CD8-positive, alpha-beta memory T cell (primary cell): ENCODE measurements around the gene PODXL. TPM values are rescaled to one million over a fixed set of nuclear protein-coding genes. Genes with fewer than 3 reads are reported as not detected.

Source experiments
- CTCF ChIA-PET: fragments of 350-600 bp; sonication (Branson Sonifier 250); formaldehyde crosslinking; loops from one replicate; lab custom pipeline; 2021; ENCODE audit warnings: antibody characterized with exemption; lab: Charles Lee
- POLR2A ChIA-PET: fragments of 350-600 bp; sonication (Branson Sonifier 250); formaldehyde crosslinking; loops from one replicate; lab custom pipeline; 2021; ENCODE audit warnings: antibody characterized with exemption; lab: Charles Lee
- DNase-seq, 5 donors: peaks; one replicate each; pipeline versions ENCODE4 v3.0.0 to v3.0.0-alpha.2; 2020 to 2022; ENCODE audit warnings: mixed read lengths in 1 of 5
- H3K27ac ChIP-seq: one replicate; pipeline ENCODE4 v1.7.0; 2013; ENCODE audit warnings: low read depth, mild to moderate bottlenecking, low read length, moderate library complexity
- H3K27me3 ChIP-seq: 2 replicates; pipeline ENCODE4 v1.7.0; 2013; ENCODE audit warnings: low read length, mild to moderate bottlenecking; ENCODE audit not compliant: insufficient read depth, poor library complexity, severe bottlenecking
- H3K36me3 ChIP-seq: 2 replicates; pipeline ENCODE4 v1.7.0; 2013; ENCODE audit warnings: mild to moderate bottlenecking, low read length, moderate library complexity; ENCODE audit not compliant: insufficient read depth
- H3K4me1 ChIP-seq: 2 replicates; pipeline ENCODE4 v1.7.0; 2013; ENCODE audit warnings: mild to moderate bottlenecking, low read length, moderate library complexity; ENCODE audit not compliant: insufficient read depth
- H3K4me3 ChIP-seq: 2 replicates; pipeline ENCODE4 v1.7.0; 2013; ENCODE audit warnings: mild to moderate bottlenecking, low read length
- H3K9me3 ChIP-seq: 2 replicates; pipeline ENCODE4 v1.7.0; 2013; ENCODE audit warnings: mild to moderate bottlenecking, low read length
- H3K27ac Mint-ChIP-seq, 8 donors: one replicate each; pipeline ENCODE4 v1.8.0; 2020 to 2021; ENCODE audit warnings: mixed read lengths in 8 of 8, mild to moderate bottlenecking in 6 of 8, inconsistent platforms in 3 of 8, moderate library complexity in 3 of 8
- H3K27me3 Mint-ChIP-seq, 2 donors: one replicate each; pipeline ENCODE4 v1.8.0; 2020 to 2021; ENCODE audit warnings: mixed read lengths in 2 of 2, mild to moderate bottlenecking in 1 of 2, moderate library complexity in 1 of 2
- H3K36me3 Mint-ChIP-seq, 3 donors: one replicate each; pipeline ENCODE4 v1.8.0; 2020 to 2021; ENCODE audit warnings: mixed read lengths in 3 of 3, inconsistent platforms in 1 of 3, mild to moderate bottlenecking in 1 of 3
- H3K4me1 Mint-ChIP-seq, 3 donors: one replicate each; pipeline ENCODE4 v1.8.0; 2020 to 2021; ENCODE audit warnings: mixed read lengths in 3 of 3, inconsistent platforms in 1 of 3, mild to moderate bottlenecking in 1 of 3
- H3K4me3 Mint-ChIP-seq, 7 donors: one replicate each; pipeline ENCODE4 v1.8.0; 2020 to 2021; ENCODE audit warnings: mixed read lengths in 7 of 7, mild to moderate bottlenecking in 6 of 7, moderate library complexity in 4 of 7, inconsistent platforms in 2 of 7
- H3K9me3 Mint-ChIP-seq, 5 donors: one replicate each; pipeline ENCODE4 v1.8.0; 2020 to 2022; ENCODE audit warnings: mixed read lengths in 5 of 5, mild to moderate bottlenecking in 3 of 5, moderate library complexity in 2 of 5, inconsistent platforms in 1 of 5
- polyA plus RNA-seq: library from polyadenylated mRNA; unstranded; fragments of 300-500 nt; fragmentation: Illumina TruSeq; gene quantifications from one replicate; pipeline ENCODE4 v1.2.3, GENCODE V29; 2021
- total RNA-seq, 2 experiments: library from RNA; stranded (reverse); gene quantifications; one replicate each; pipeline ENCODE4 v1.2.3, GENCODE V29; 2021

Gene PODXL
- total and polyA plus RNA-seq, 3 experiments from 2014 or later: 0.62 to 1.2 (median 1.2) TPM

DNA sequence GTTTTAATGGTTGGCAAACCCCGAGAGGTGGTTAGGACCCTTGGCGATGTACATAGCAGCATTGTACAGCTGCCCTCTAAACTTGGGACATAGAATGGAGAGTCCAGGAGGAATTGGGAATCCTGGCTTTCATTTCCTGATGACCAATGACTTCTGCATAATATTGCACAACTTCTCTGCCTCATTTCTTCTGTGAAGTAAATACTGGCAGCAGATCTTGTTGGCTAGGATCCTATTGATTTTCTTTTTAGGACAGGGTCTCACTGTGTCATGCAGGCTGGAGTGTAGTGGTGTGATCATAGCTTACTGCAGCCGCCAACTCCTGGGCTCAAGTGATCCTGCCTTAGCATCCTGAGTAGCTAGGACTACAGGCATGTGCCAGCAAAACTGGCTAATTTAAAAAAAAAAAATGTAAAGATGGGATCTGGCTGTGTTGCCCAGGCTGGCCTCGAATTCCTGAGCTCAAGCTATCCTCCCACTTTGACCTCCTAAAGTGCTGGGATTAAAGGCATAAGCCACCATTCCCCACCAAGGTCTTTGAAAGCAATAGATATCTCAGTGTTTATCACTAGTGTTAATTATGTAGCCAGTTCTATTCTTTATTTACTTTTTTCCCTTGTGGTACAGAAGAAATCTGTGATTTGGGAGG is 58.1 kb downstream of the PODXL start:
- Histone ChIP-seq H3K4me3 (no peak overlapping the region), H3K27me3 (no peaks in the 10 kb centered on the region), H3K27ac (no peak overlapping the region), H3K36me3 (no peaks in the 10 kb centered on the region), H3K9me3 (no peaks in the 10 kb centered on the region), H3K4me1 (peaks cover 20% of the 10 kb centered on the region)
- no peak for DNase-seq
- Mint-ChIP-seq H3K9me3 (no peaks in the 10 kb centered on the region), H3K4me3 (no peak overlapping the region), H3K27ac (no peak overlapping the region), H3K27me3 (no peaks in the 10 kb centered on the region), H3K4me1 (peaks cover 22 to 32% (median 26%) of the 10 kb centered on the region in 3 donors), H3K36me3 (peaks cover 0 to 34% (median 13%) of the 10 kb centered on the region in 3 donors)
- CTCF ChIA-PET: interaction anchor here (1.6 kb wide), 1 partner anchor 9 kb away, joined by 8 read pairs; no protein-coding TSS in a partner anchor
- POLR2A ChIA-PET: no interaction called here

DNA sequence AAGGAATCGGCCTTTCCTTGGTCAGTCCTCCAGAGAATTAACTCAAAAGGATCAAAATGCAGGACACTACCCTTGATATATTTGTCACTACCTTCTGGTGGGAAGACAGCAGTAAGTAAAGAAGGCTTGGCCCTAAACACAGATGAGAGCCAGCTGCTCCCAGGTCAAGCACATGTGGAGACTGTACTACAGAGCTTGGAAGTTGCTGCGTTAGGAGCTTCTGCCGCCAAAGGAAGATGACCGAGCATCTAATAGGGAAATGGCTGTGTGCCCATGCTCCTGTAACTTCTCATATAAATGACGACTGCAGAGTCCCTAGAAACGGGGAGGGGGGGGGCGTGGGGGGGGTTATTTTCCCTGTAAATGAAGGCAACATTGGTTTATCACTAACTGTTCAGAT is 59.0 kb downstream of the PODXL start:
- CTCF ChIA-PET: no interaction called here
- peak overlapping the region in 2 of 8 donors; percentile 19 to 27 for H3K27ac Mint-ChIP-seq

DNA sequence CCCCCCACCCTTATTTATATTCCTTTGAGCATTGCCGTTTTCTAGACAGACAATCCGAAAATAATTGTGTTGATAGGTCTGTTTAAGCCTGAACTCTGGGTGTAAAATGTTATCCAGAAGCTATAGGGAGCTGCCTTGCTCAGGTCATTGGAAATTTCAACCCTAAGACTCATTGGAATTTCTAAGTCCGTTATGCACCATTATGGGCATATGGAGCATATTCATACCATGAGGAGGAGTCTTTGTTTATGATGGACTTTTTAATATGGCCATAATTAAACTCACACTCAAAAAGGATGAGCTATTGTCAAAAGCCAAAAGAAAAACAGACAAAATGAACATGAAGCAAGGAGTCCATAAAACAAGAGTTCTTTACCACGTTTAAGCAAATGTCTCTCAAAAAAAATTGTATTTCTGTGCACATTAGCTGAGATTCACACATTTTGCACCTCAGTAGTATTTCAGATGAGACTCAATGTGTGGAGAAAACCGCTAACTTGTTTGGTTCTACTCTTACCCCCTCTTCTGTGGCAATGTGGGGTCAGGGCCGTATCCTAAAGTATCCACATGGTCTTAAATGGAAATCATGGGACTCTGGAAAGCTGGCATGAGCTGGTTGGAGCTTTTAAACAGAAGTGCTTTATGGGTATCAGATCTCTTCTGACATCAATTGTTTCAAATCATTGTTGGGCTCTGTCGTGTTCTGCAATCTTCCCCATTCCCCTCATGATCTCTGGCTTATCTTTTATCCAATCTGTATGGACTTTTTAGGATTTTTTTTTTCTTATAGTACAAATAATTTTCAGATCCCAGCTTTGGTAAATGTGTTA is 60.5 kb downstream of the PODXL start:
- H3K4me3 Mint-ChIP-seq: no peak overlapping the region
- POLR2A ChIA-PET: no interaction called here
- H3K27me3 ChIP-seq: no peaks in the 10 kb centered on the region
- H3K27me3 Mint-ChIP-seq: no peaks in the 10 kb centered on the region
- H3K27ac Mint-ChIP-seq: peak overlapping the region in 1 of 8 donors; percentile 69
- H3K9me3 ChIP-seq: no peaks in the 10 kb centered on the region
- peaks cover 0 to 39% (median 15%) of the 10 kb centered on the region in 3 donors for H3K36me3 Mint-ChIP-seq
- CTCF ChIA-PET: no interaction called here
- H3K4me1 ChIP-seq: peaks cover 6% of the 10 kb centered on the region
- DNase-seq: no peak
- H3K4me1 Mint-ChIP-seq: peaks cover 3 to 7% (median 7%) of the 10 kb centered on the region in 3 donors
- H3K4me3 ChIP-seq: no peak overlapping the region
- H3K27ac ChIP-seq: no peak overlapping the region
- H3K36me3 ChIP-seq: no peaks in the 10 kb centered on the region
- no peaks in the 10 kb centered on the region for H3K9me3 Mint-ChIP-seq

More for the DNA sequence above, 59.0 kb downstream of the PODXL start:
- no peak overlapping the region for H3K27ac ChIP-seq
- no peaks in the 10 kb centered on the region for H3K9me3 ChIP-seq
- POLR2A ChIA-PET: no interaction called here
- Mint-ChIP-seq H3K27me3 (no peaks in the 10 kb centered on the region), H3K4me1 (peaks cover 18 to 23% (median 22%) of the 10 kb centered on the region in 3 donors), H3K4me3 (no peak overlapping the region), H3K36me3 (peaks cover 0 to 37% (median 13%) of the 10 kb centered on the region in 3 donors), H3K9me3 (no peaks in the 10 kb centered on the region)
- H3K36me3 ChIP-seq: no peaks in the 10 kb centered on the region
- no peak for DNase-seq
- no peaks in the 10 kb centered on the region for H3K27me3 ChIP-seq
- H3K4me3 ChIP-seq: no peak overlapping the region
- peaks cover 20% of the 10 kb centered on the region for H3K4me1 ChIP-seq

DNA sequence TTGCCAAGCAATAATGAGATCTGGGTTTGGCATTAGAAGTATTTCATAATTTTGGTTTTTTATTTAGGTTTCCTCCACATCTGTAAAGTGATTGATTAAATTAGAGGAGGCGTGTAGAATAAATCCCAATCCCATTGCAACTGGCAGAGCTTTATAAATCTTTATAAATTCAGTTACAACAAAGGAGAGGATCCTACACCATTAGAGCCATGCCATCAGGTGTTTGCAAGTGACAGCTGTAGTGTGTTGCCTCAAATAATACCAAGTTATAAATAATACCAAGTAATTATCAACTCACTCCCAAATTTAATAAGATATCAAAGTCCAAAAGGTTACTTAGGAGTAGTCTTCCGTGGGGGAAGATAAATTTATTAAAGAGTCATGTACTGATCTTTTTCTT is 62.2 kb downstream of the PODXL start:
- H3K4me3 Mint-ChIP-seq: no peak overlapping the region
- H3K4me1 Mint-ChIP-seq: peaks cover 0 to 2% (median 0%) of the 10 kb centered on the region in 3 donors
- Histone ChIP-seq H3K27me3 (no peaks in the 10 kb centered on the region), H3K4me3 (no peak overlapping the region), H3K9me3 (no peaks in the 10 kb centered on the region), H3K36me3 (no peaks in the 10 kb centered on the region), H3K4me1 (no peaks in the 10 kb centered on the region), H3K27ac (no peak overlapping the region)
- H3K27ac Mint-ChIP-seq: no peak overlapping the region
- H3K27me3 Mint-ChIP-seq: no peaks in the 10 kb centered on the region
- peaks cover 0 to 35% (median 18%) of the 10 kb centered on the region in 3 donors for H3K36me3 Mint-ChIP-seq
- ChIA-PET POLR2A (no interaction called here), CTCF (interaction anchor here (1.0 to 1.6 kb wide), 2 partner anchors 10 to 161 kb away, joined by 4 to 5 read pairs; no protein-coding TSS in a partner anchor)
- DNase-seq: no peak
- H3K9me3 Mint-ChIP-seq: no peaks in the 10 kb centered on the region

DNA sequence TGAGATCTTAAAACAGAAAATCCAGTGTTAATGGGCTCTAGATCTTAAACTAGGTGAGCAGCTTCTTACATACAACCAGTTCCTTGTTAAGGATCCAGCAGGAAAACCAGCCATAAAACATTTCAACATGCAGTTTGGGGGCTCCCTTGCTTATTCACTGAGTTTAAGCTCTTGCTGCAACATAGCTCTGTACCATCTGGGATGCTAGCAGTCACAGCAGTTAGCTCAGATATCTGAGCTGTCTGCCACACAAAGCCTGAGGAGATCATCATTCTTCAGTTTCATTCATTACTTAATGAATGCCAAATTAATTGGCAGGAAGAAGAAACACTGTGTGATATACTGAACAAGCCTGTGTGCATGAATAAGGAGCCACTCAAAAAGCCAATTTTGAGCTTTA is 62.8 kb downstream of the PODXL start:
- Histone ChIP-seq H3K9me3 (no peaks in the 10 kb centered on the region), H3K36me3 (no peaks in the 10 kb centered on the region), H3K4me1 (no peaks in the 10 kb centered on the region), H3K27ac (no peak overlapping the region), H3K27me3 (no peaks in the 10 kb centered on the region), H3K4me3 (no peak overlapping the region)
- Mint-ChIP-seq H3K27me3 (no peaks in the 10 kb centered on the region), H3K27ac (peak overlapping the region in 1 of 8 donors; percentile 32), H3K9me3 (no peaks in the 10 kb centered on the region), H3K4me3 (no peak overlapping the region), H3K4me1 (peaks cover 0 to 2% (median 0%) of the 10 kb centered on the region in 3 donors), H3K36me3 (peaks cover 0 to 34% (median 18%) of the 10 kb centered on the region in 3 donors)
- ChIA-PET CTCF (interaction anchor here (1.0 to 1.6 kb wide), 2 partner anchors 11 to 161 kb away, joined by 4 to 5 read pairs; no protein-coding TSS in a partner anchor), POLR2A (no interaction called here)
- DNase-seq: no peak

DNA sequence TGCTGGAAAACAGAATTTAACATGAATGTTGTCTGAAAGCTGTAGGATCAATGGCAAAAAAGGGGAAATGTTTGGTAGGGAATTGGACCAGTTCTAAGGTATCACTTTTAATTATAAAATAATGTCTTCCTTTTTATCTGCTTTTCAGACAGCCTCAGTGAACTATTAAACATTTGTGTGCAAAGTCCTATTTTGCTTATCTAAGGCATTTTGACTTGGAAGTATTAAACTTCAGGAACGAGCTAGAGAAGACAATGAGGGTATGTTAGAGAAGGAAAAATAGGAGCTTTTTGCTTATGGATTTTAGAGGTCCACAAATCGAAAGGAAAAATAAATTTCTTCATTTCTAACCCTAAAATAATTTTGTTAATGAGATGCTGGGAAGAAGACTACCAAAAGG is 63.3 kb downstream of the PODXL start:
- POLR2A ChIA-PET: no interaction called here
- Histone ChIP-seq H3K27ac (no peak overlapping the region), H3K9me3 (no peaks in the 10 kb centered on the region), H3K4me1 (no peaks in the 10 kb centered on the region), H3K27me3 (no peaks in the 10 kb centered on the region), H3K4me3 (no peak overlapping the region), H3K36me3 (no peaks in the 10 kb centered on the region)
- CTCF ChIA-PET: interaction anchor here (0.7 to 1.6 kb wide), 3 partner anchors 11 to 162 kb away, joined by 3 to 5 read pairs (median 4); no protein-coding TSS in a partner anchor
- Mint-ChIP-seq H3K4me3 (no peak overlapping the region), H3K9me3 (no peaks in the 10 kb centered on the region), H3K27ac (peak overlapping the region in 1 of 8 donors; percentile 32), H3K27me3 (no peaks in the 10 kb centered on the region), H3K4me1 (peaks cover 0 to 2% (median 0%) of the 10 kb centered on the region in 3 donors), H3K36me3 (peaks cover 0 to 34% (median 19%) of the 10 kb centered on the region in 3 donors)
- DNase-seq: no peak

DNA sequence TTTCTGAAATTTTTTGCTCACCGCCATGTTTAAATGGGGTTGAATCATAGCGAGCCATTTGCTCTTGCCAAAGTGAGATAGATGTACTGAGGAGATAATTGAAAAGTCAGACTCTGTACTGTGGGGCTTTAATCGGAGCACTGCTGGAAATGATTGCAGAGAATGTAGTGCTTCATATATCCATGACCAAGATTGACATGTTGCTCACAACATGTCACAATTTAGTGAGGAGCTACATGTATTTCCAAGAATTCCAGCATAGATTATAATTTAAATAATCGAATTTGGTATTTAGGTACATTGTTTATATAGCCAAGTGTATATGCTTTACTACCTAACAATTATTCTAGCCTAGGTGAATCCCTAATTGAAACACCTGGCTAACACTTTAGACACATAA is 66.5 kb downstream of the PODXL start:
- Mint-ChIP-seq H3K27ac (no peak overlapping the region), H3K27me3 (no peaks in the 10 kb centered on the region), H3K4me3 (no peak overlapping the region), H3K36me3 (peaks cover 0 to 31% (median 11%) of the 10 kb centered on the region in 3 donors), H3K4me1 (peaks cover 0 to 2% (median 0%) of the 10 kb centered on the region in 3 donors), H3K9me3 (no peaks in the 10 kb centered on the region)
- ChIA-PET POLR2A (no interaction called here), CTCF (interaction anchor here (1.0 to 1.3 kb wide), 4 partner anchors 11 to 165 kb away, joined by 3 to 4 read pairs (median 3); no protein-coding TSS in a partner anchor)
- Histone ChIP-seq H3K4me3 (no peak overlapping the region), H3K9me3 (no peaks in the 10 kb centered on the region), H3K4me1 (no peaks in the 10 kb centered on the region), H3K36me3 (no peaks in the 10 kb centered on the region), H3K27me3 (no peaks in the 10 kb centered on the region), H3K27ac (no peak overlapping the region)
- no peak for DNase-seq
